Measurements from ENCODE around the gene TRAPPC14.

The TRAPPC14 gene

GRCh38 chr7:100173806-100174495 is 15.4 kb upstream of the TRAPPC14 start:
- FAIRE-seq, result no peak

- no peak for FAIRE-seq
These were observed 13.3 kb upstream of the TRAPPC14 start for GRCh38 chr7:100171840-100172239.

GRCh38 chr7:100171087-100171681 is 12.7 kb upstream of the TRAPPC14 start:
- no peak for FAIRE-seq

- FAIRE-seq, result no peak
These were observed 11.8 kb upstream of the TRAPPC14 start for GRCh38 chr7:100170101-100170897.

- no peak for FAIRE-seq
These were observed 10.8 kb upstream of the TRAPPC14 start for GRCh38 chr7:100169147-100169850.

- FAIRE-seq, result no peak
These were observed 9.4 kb upstream of the TRAPPC14 start for GRCh38 chr7:100167912-100168323.

- no peak for FAIRE-seq
These were observed 8.7 kb upstream of the TRAPPC14 start for GRCh38 chr7:100166970-100167911.

- FAIRE-seq, result no peak
These were observed 7.9 kb upstream of the TRAPPC14 start for GRCh38 chr7:100166317-100166940.

GRCh38 chr7:100163871-100164270 is 5.3 kb upstream of the TRAPPC14 start:
- FAIRE-seq, result no peak

GRCh38 chr7:100163006-100163531 is 4.5 kb upstream of the TRAPPC14 start:
- no peak for FAIRE-seq

GRCh38 chr7:100160067-100160466 is 1.5 kb upstream of the TRAPPC14 start:
- FAIRE-seq, result no peak

GRCh38 chr7:100159099-100159623 is 638 bp upstream of the TRAPPC14 start:
- no peak for FAIRE-seq

GRCh38 chr7:100157334-100158228 is 942 bp downstream of the TRAPPC14 start:
- FAIRE-seq, result no peak

- no peak for FAIRE-seq
These were observed 1.5 kb downstream of the TRAPPC14 start for GRCh38 chr7:100157069-100157333.

- no peak for FAIRE-seq
These were observed 2.0 kb downstream of the TRAPPC14 start for GRCh38 chr7:100156331-100157068.

- FAIRE-seq, result no peak
These were observed 2.8 kb downstream of the TRAPPC14 start for GRCh38 chr7:100155553-100156317.

- no peak for FAIRE-seq
These were observed 3.7 kb downstream of the TRAPPC14 start for GRCh38 chr7:100154651-100155491.
